Suprapubic skin (tissue), 4 donors: ENCODE measurements around the gene MPZL3.

ENCODE experiments used
- CTCF ChIP-seq, 2 donors: fragments of 200-600 bp in 1 of 2; fragments of 450-650 bp in 1 of 2; sonication (generic) in 1 of 2; IDR thresholded peaks; one replicate each; pipeline ENCODE4 v1.5.1; 2016 to 2019; ENCODE audit warnings: antibody characterized with exemption in 2 of 2, mild to moderate bottlenecking in 1 of 2, moderate library complexity in 1 of 2
- EP300 ChIP-seq: sonication (generic); formaldehyde crosslinking; IDR thresholded peaks from one replicate; pipeline ENCODE4 v1.6.1; 2017; ENCODE audit warnings: antibody characterized with exemption
- POLR2A ChIP-seq, 2 donors: fragments of 450-650 bp; IDR thresholded peaks; one replicate each; pipeline ENCODE4 v1.6.1; 2017; ENCODE audit warnings: antibody characterized with exemption in 2 of 2, mild to moderate bottlenecking in 2 of 2, moderate library complexity in 2 of 2
- POLR2AphosphoS5 ChIP-seq, 3 donors: sonication (generic); formaldehyde crosslinking; IDR thresholded peaks; one replicate each; pipeline ENCODE4 v1.6.1; 2017; ENCODE audit warnings: antibody characterized with exemption in 3 of 3

DNA sequence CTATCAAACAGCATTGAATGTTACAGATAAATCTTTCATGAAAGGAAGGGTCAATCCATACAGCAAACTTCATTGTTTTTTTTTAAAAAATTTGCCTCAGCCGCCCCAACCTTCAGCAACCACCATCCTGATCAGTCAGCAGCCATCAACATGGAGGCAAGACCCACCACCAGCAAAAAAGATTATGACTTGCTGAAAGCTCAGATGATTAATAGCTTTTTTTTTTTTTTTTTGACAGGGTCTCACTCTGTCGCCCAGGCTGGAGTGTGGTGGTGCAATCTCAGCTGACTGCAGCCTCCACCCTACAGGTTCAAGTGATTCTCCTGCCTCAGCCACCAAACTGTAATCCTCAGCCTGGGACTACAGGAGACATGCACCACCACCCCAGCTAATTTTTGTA, 34.4 kb upstream of the MPZL3 start:
- TF ChIP-seq POLR2A (IDR thresholded peaks at IDR 0.05) (no peak), CTCF (IDR thresholded peaks at IDR 0.05) (no peak), POLR2AphosphoS5 (IDR thresholded peaks at IDR 0.05) (no peak), EP300 (no peak)
